Measurements from ENCODE around the gene OPCML. TPM values are rescaled to one million over a fixed set of nuclear protein-coding genes. Genes with fewer than 3 reads are reported as not detected.

Gene OPCML
- total and polyA plus RNA-seq, 2 experiments from 2014 or later: 1.2 to 4.4 TPM

- H3K79me2 ChIP-seq (replicated peaks; ENCODE audit: insufficient read depth): no peaks in the 10 kb centered on the region
- no peak overlapping the region for H3K27ac ChIP-seq (ENCODE audit: low read depth)
- Mint-ChIP-seq H3K4me3 (no peak overlapping the region), H3K4me1 (peaks cover 21% of the 10 kb centered on the region), H3K27ac (no peak overlapping the region), H3K27me3 (ENCODE audit: insufficient read depth, low read depth, poor library complexity) (peaks cover 3% of the 10 kb centered on the region), H3K9me3 (no peaks in the 10 kb centered on the region), H3K36me3 (ENCODE audit: low read depth) (no peaks in the 10 kb centered on the region)
- no peaks in the 10 kb centered on the region for H3F3A ChIP-seq (replicated peaks; ENCODE audit: low read depth)
- no peak overlapping the region for H3K4me2 ChIP-seq
- TF ChIP-seq EZH2phosphoT487 (IDR thresholded peaks at IDR 0.05; ENCODE audit: unreplicated experiment) (no peak), EZH2 (IDR thresholded peaks at IDR 0.05; ENCODE audit: low read depth, unreplicated experiment) (no peak), POLR2AphosphoS5 (IDR thresholded peaks at IDR 0.05; ENCODE audit: low read depth) (no peak), STAT1 (IDR thresholded peaks at IDR 0.05; ENCODE audit: unreplicated experiment) (no peak), ZNF331 (CRISPR knock-in tag; IDR thresholded peaks at IDR 0.05; ENCODE audit: low read depth) (no peak), JUNB (IDR thresholded peaks at IDR 0.05; ENCODE audit: unreplicated experiment) (no peak), ZNF114 (CRISPR knock-in tag; IDR thresholded peaks at IDR 0.05) (no peak), ETS1 (IDR thresholded peaks at IDR 0.05) (no peak), CTCF (conservative IDR thresholded peaks at IDR 0.05; ENCODE audit: low read depth in 2 of 2) (no peak), REST (IDR thresholded peaks at IDR 0.05; ENCODE audit: unreplicated experiment) (no peak), ZNF462 (CRISPR knock-in tag; IDR thresholded peaks at IDR 0.05) (no peak), NANOG (IDR thresholded peaks at IDR 0.05; ENCODE audit: borderline replicate concordance) (no peak), CREB1 (CRISPR knock-in tag; IDR thresholded peaks at IDR 0.05; ENCODE audit: low read depth) (no peak)
- no peaks in the 10 kb centered on the region for H3K27me3 ChIP-seq (ENCODE audit: insufficient read depth)
- ATAC-seq: no peak
- H3K36me3 ChIP-seq (ENCODE audit: insufficient read depth): no peaks in the 10 kb centered on the region
- no peak for DNase-seq (ENCODE audit: low spot score)
- H3K9me2 ChIP-seq (ENCODE audit: insufficient read depth): no peaks in the 10 kb centered on the region
- H4K20me1 ChIP-seq (replicated peaks; ENCODE audit: insufficient read depth): no peaks in the 10 kb centered on the region
- H3K4me3 ChIP-seq: no peak overlapping the region
- no peak overlapping the region for H2AFZ ChIP-seq
- peaks cover 20% of the 10 kb centered on the region for H3K4me1 ChIP-seq (ENCODE audit: insufficient read depth)
These were observed 370.1 kb downstream of the OPCML start for GRCh38 chr11:133162227-133162626.

All from GM23338 (cell line).